Testis (tissue), 2 donors: ENCODE measurements around the gene GRIK2.

ENCODE experiments used
- CTCF ChIP-seq, 3 experiments: fragments of 450-650 bp in 2 of 3; fragments of 200-600 bp in 1 of 3; sonication (generic) in 1 of 3; IDR thresholded peaks; one replicate each; pipeline ENCODE4 v1.5.1; 2016 to 2019; ENCODE audit warnings: antibody characterized with exemption in 3 of 3, mild to moderate bottlenecking in 2 of 3, moderate library complexity in 1 of 3
- POLR2A ChIP-seq: fragments of 450-650 bp; IDR thresholded peaks from one replicate; pipeline ENCODE4 v1.6.1; 2017; ENCODE audit warnings: antibody characterized with exemption, mild to moderate bottlenecking, moderate library complexity

- TF ChIP-seq CTCF (IDR thresholded peaks at IDR 0.05), result no peak
- no peak for TF ChIP-seq POLR2A
Measured at GRCh38 chr6:101597693-101598092, 204.2 kb downstream of the GRIK2 start.
